ENCODE data around the gene EFCAB12. TPM values are rescaled to one million over a fixed set of nuclear protein-coding genes. Genes with fewer than 3 reads are reported as not detected.
A peak's percentile ranks its signal among the peaks of the same experiment; 100 is the strongest.

EFCAB12 gene
- total and polyA plus RNA-seq, 8 donors, result 0.47 to 5.7 (median 3.7) TPM

DNA sequence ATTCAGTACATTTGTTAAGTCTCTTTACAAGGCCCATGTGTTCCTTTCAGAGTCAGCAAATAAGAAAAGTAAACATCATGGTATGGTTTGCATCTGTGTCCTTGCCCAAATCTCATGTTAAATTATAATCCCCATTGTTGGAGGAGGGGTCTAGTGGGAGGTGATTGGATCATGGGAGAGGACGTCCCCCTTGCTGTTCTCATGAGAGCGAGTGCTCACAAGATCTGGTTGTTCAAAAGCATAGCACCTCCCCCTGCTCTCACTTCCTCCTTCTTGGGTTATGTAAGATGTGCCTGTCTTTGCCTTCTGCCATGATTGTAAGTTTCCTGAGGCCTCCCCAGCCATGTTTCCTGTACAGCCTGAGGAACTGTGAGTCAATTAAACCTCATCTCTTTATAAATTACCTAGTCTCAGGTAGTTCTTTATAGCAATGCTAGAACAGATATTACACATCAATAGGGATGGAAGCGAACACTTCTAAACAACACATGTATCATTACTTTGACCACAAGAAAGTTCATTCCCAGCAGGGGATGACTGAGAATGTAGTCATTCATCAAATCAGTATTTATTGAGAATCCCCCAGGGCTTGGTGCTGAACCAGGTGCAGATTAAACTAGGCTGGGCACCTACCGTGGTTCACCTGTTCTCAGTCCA, 4.1 kb downstream of the EFCAB12 start:
- H3K9me3 ChIP-seq, result no peaks in the 10 kb centered on the region
- ATAC-seq (peak; percentile 25), DNase-seq (no peak)
- H3K36me3 ChIP-seq, result no peaks in the 10 kb centered on the region
- peak overlapping the region in 1 of 2 donors; percentile 31 for H3K27ac ChIP-seq
- no peak for TF ChIP-seq CTCF (IDR thresholded peaks at IDR 0.05)
- intact Hi-C loops (cut with DNase I), result no loop called here
- no peaks in the 10 kb centered on the region for H3K27me3 ChIP-seq
- H3K4me1 ChIP-seq, result peaks cover 0 to 24% of the 10 kb centered on the region in 2 donors
- H3K4me3 ChIP-seq, result no peak overlapping the region

GRCh38 chr3:129422897-129423296, 5.5 kb downstream of the EFCAB12 start:
- Histone ChIP-seq H3K4me1 (peaks cover 0 to 14% of the 10 kb centered on the region in 2 donors), H3K27me3 (no peaks in the 10 kb centered on the region), H3K9me3 (no peaks in the 10 kb centered on the region), H3K27ac (no peak overlapping the region), H3K36me3 (no peaks in the 10 kb centered on the region), H3K4me3 (no peak overlapping the region)
- no peak for ATAC-seq
- no peak for DNase-seq
- TF ChIP-seq CTCF (IDR thresholded peaks at IDR 0.05), result no peak
- intact Hi-C loops (cut with DNase I), result no loop called here

- Histone ChIP-seq H3K27me3 (no peaks in the 10 kb centered on the region), H3K4me1 (peaks cover 0 to 7% of the 10 kb centered on the region in 2 donors), H3K27ac (no peak overlapping the region), H3K9me3 (no peaks in the 10 kb centered on the region), H3K4me3 (no peak overlapping the region), H3K36me3 (no peaks in the 10 kb centered on the region)
- DNase-seq, result no peak
- intact Hi-C loops (cut with DNase I), result no loop called here
- no peak for TF ChIP-seq CTCF (IDR thresholded peaks at IDR 0.05)
- no peak for ATAC-seq
Measured at GRCh38 chr3:129421988-129422745, 6.3 kb downstream of the EFCAB12 start.

GRCh38 chr3:129421236-129421883, 7.1 kb downstream of the EFCAB12 start:
- Histone ChIP-seq H3K4me1 (peaks cover 0 to 7% of the 10 kb centered on the region in 2 donors), H3K27me3 (no peaks in the 10 kb centered on the region), H3K4me3 (no peak overlapping the region), H3K27ac (no peak overlapping the region), H3K9me3 (no peaks in the 10 kb centered on the region), H3K36me3 (no peaks in the 10 kb centered on the region)
- TF ChIP-seq CTCF (IDR thresholded peaks at IDR 0.05), result no peak
- ATAC-seq, result no peak
- DNase-seq, result no peak
- intact Hi-C loops (cut with DNase I), result no loop called here

DNA sequence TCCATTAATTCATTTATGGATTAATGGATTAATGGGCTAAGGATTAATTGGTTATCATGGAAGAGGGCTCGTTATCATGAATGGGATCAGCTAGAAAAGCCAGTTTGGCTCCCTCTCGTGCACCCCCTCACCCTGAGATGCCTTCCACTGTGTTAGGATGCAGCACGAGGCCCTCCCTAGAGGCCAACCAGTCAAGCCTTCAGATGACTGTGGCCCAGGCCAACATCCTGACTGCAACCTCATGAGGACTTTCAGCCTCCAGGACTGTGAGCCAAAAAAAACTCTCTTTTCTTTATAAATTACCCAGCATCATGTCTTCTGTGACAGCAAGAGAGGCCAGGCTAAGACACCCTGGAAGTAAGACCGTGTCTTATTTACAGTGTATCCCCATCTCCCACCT, 9.0 kb downstream of the EFCAB12 start:
- no peak for DNase-seq
- no peaks in the 10 kb centered on the region for H3K36me3 ChIP-seq
- H3K27me3 ChIP-seq, result no peaks in the 10 kb centered on the region
- intact Hi-C loops (cut with DNase I), result no loop called here
- H3K4me1 ChIP-seq, result peaks cover 0 to 7% of the 10 kb centered on the region in 2 donors
- no peak for ATAC-seq
- no peak for TF ChIP-seq CTCF (IDR thresholded peaks at IDR 0.05)
- H3K4me3 ChIP-seq, result no peak overlapping the region
- H3K27ac ChIP-seq, result no peak overlapping the region
- no peaks in the 10 kb centered on the region for H3K9me3 ChIP-seq

Measured in left lung (tissue), 10 donors.